ENCODE data around the gene KNSTRN. TPM values are rescaled to one million over a fixed set of nuclear protein-coding genes. Genes with fewer than 3 reads are reported as not detected.
A peak's percentile ranks its signal among the peaks of the same experiment; 100 is the strongest.

The KNSTRN gene
- total and polyA plus RNA-seq, 2 of the 13 experiments (the other 11 are each of a cell fraction or from before 2014, with no cell fraction given) = 20.3 to 62.3 TPM

DNA sequence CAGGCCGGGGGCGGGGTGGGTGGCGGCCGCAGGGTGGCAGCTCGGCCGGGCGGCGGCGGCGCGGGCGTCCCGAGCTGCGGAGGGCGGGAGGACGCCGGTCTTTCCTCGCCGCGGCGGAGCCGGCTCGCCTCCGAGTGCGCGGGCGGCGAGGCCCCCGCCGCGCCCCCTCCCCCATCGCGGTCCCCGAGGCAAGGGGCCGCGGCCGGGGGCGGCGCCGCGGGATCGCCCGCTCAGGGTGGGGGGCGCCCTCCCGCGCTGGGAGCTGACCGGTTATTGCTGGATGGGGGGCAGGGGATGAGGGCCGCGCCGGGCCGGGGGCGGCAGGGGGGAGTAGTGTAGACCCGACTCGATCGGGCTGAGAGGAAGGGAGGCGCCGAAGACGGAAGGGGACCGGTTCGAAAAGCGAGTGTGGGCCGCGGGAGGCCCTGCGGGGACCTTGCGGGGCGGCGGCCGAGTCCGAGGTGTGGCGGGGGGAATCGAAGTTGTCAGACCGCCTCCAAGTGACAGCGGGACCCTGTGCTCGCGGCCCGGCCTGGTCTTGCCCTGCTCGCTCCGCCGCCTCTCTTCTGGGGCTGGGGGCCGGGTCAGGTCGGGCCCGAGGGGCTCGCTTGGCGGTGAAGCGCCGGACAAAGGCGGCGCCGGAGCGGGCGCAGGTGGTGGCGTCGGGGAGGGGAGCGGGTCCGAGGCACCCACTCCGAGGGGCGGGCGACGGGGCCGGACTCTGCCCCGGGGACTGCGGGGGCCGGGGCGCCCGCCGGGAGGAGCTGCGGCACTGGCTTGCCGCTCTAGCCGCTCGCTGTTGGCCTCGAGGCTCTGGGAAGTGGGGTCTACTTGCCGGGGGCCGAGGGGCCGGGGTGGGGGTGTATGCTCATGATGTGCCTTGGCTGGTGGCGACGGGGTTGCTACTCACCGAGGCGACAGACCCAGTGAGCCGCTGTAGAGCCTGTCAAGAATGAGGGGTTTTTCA is 59.3 kb downstream of the KNSTRN start (continued):
- TF ChIP-seq SP1 (IDR thresholded peaks at IDR 0.05) (no peak), SP1 (CRISPR knock-in tag; IDR thresholded peaks at IDR 0.05) (no peak), ZBTB7A (CRISPR knock-in tag; IDR thresholded peaks at IDR 0.05) (0 out of 2 replicates have a peak, but pooled peaks have one; percentile 30), GATA4 (IDR thresholded peaks at IDR 0.05; ENCODE audit: borderline replicate concordance, low read depth) (no peak), NR2F6 (IDR thresholded peaks at IDR 0.05) (no peak), NR2F6 (CRISPR knock-in tag; IDR thresholded peaks at IDR 0.05) (no peak), CENPT (CRISPR knock-in tag; IDR thresholded peaks at IDR 0.05; ENCODE audit: low read depth) (no peak), BORCS8-MEF2B (CRISPR knock-in tag; IDR thresholded peaks at IDR 0.05) (no peak), IKZF1 (IDR thresholded peaks at IDR 0.05) (no peak), ZNF263 (CRISPR knock-in tag; IDR thresholded peaks at IDR 0.05) (peak; percentile 46; the same call in 1 of the 2 replicates), IKZF4 (CRISPR knock-in tag; IDR thresholded peaks at IDR 0.05; ENCODE audit: borderline replicate concordance, low read depth, not compliant biosample characterization) (no peak), HNRNPUL1 (IDR thresholded peaks at IDR 0.05; ENCODE audit: low read depth, low read length) (no peak), NCOR1 (IDR thresholded peaks at IDR 0.05; ENCODE audit: borderline replicate concordance, low read length) (no peak), ZSCAN22 (CRISPR knock-in tag; IDR thresholded peaks at IDR 0.05) (no peak), TOPORS (CRISPR knock-in tag; IDR thresholded peaks at IDR 0.05) (no peak)
- TF ChIP-seq, protein P1, sequence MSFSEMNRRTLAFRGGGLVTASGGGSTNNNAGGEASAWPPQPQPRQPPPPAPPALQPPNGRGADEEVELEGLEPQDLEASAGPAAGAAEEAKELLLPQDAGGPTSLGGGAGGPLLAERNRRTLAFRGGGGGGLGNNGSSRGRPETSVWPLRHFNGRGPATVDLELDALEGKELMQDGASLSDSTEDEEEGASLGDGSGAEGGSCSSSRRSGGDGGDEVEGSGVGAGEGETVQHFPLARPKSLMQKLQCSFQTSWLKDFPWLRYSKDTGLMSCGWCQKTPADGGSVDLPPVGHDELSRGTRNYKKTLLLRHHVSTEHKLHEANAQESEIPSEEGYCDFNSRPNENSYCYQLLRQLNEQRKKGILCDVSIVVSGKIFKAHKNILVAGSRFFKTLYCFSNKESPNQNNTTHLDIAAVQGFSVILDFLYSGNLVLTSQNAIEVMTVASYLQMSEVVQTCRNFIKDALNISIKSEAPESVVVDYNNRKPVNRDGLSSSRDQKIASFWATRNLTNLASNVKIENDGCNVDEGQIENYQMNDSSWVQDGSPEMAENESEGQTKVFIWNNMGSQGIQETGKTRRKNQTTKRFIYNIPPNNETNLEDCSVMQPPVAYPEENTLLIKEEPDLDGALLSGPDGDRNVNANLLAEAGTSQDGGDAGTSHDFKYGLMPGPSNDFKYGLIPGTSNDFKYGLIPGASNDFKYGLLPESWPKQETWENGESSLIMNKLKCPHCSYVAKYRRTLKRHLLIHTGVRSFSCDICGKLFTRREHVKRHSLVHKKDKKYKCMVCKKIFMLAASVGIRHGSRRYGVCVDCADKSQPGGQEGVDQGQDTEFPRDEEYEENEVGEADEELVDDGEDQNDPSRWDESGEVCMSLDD (CRISPR knock-in tag; IDR thresholded peaks at IDR 0.05; ENCODE audit: borderline replicate concordance) = no peak
- TF ChIP-seq, protein P2, sequence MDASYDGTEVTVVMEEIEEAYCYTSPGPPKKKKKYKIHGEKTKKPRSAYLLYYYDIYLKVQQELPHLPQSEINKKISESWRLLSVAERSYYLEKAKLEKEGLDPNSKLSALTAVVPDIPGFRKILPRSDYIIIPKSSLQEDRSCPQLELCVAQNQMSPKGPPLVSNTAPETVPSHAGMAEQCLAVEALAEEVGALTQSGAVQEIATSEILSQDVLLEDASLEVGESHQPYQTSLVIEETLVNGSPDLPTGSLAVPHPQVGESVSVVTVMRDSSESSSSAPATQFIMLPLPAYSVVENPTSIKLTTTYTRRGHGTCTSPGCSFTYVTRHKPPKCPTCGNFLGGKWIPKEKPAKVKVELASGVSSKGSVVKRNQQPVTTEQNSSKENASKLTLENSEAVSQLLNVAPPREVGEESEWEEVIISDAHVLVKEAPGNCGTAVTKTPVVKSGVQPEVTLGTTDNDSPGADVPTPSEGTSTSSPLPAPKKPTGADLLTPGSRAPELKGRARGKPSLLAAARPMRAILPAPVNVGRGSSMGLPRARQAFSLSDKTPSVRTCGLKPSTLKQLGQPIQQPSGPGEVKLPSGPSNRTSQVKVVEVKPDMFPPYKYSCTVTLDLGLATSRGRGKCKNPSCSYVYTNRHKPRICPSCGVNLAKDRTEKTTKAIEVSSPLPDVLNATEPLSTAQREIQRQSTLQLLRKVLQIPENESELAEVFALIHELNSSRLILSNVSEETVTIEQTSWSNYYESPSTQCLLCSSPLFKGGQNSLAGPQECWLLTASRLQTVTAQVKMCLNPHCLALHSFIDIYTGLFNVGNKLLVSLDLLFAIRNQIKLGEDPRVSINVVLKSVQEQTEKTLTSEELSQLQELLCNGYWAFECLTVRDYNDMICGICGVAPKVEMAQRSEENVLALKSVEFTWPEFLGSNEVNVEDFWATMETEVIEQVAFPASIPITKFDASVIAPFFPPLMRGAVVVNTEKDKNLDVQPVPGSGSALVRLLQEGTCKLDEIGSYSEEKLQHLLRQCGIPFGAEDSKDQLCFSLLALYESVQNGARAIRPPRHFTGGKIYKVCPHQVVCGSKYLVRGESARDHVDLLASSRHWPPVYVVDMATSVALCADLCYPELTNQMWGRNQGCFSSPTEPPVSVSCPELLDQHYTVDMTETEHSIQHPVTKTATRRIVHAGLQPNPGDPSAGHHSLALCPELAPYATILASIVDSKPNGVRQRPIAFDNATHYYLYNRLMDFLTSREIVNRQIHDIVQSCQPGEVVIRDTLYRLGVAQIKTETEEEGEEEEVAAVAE (CRISPR knock-in tag; IDR thresholded peaks at IDR 0.05; ENCODE audit: borderline replicate concordance) = no peak
- TF ChIP-seq, protein P3, sequence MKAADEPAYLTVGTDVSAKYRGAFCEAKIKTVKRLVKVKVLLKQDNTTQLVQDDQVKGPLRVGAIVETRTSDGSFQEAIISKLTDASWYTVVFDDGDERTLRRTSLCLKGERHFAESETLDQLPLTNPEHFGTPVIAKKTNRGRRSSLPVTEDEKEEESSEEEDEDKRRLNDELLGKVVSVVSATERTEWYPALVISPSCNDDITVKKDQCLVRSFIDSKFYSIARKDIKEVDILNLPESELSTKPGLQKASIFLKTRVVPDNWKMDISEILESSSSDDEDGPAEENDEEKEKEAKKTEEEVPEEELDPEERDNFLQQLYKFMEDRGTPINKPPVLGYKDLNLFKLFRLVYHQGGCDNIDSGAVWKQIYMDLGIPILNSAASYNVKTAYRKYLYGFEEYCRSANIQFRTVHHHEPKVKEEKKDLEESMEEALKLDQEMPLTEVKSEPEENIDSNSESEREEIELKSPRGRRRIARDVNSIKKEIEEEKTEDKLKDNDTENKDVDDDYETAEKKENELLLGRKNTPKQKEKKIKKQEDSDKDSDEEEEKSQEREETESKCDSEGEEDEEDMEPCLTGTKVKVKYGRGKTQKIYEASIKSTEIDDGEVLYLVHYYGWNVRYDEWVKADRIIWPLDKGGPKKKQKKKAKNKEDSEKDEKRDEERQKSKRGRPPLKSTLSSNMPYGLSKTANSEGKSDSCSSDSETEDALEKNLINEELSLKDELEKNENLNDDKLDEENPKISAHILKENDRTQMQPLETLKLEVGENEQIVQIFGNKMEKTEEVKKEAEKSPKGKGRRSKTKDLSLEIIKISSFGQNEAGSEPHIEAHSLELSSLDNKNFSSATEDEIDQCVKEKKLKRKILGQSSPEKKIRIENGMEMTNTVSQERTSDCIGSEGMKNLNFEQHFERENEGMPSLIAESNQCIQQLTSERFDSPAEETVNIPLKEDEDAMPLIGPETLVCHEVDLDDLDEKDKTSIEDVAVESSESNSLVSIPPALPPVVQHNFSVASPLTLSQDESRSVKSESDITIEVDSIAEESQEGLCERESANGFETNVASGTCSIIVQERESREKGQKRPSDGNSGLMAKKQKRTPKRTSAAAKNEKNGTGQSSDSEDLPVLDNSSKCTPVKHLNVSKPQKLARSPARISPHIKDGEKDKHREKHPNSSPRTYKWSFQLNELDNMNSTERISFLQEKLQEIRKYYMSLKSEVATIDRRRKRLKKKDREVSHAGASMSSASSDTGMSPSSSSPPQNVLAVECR (CRISPR knock-in tag; IDR thresholded peaks at IDR 0.05; ENCODE audit: borderline replicate concordance) = peak; percentile 64; the same call in 1 of the 2 replicates
